ENCODE data around the gene APOBEC4. TPM values are rescaled to one million over a fixed set of nuclear protein-coding genes. Genes with fewer than 3 reads are reported as not detected.

Gene APOBEC4
- total and polyA plus RNA-seq, 9 of the 15 experiments (the other 6 are each of a cell fraction or from before 2014, with no cell fraction given) = not detected

DNA sequence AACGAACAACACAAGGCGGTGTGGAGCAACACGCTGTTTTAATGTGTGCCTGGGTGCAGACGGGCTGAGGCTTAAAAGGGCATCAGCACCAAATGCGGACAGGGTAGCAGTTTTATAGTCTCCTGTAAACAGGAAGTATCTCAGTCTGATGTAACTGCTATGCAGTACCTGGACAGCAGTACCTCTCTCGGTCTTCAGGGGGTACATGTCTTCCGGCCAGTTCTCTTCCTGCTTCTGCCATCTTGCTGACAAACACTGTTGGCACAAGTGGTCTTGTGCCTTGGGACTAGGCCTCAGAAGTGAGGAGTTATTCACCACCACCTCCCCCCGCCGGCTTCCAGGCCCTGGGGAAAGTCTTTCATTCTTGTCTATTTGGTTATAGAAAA lies 49.7 kb upstream of the APOBEC4 start (continued):
- TF ChIP-seq, protein P1, sequence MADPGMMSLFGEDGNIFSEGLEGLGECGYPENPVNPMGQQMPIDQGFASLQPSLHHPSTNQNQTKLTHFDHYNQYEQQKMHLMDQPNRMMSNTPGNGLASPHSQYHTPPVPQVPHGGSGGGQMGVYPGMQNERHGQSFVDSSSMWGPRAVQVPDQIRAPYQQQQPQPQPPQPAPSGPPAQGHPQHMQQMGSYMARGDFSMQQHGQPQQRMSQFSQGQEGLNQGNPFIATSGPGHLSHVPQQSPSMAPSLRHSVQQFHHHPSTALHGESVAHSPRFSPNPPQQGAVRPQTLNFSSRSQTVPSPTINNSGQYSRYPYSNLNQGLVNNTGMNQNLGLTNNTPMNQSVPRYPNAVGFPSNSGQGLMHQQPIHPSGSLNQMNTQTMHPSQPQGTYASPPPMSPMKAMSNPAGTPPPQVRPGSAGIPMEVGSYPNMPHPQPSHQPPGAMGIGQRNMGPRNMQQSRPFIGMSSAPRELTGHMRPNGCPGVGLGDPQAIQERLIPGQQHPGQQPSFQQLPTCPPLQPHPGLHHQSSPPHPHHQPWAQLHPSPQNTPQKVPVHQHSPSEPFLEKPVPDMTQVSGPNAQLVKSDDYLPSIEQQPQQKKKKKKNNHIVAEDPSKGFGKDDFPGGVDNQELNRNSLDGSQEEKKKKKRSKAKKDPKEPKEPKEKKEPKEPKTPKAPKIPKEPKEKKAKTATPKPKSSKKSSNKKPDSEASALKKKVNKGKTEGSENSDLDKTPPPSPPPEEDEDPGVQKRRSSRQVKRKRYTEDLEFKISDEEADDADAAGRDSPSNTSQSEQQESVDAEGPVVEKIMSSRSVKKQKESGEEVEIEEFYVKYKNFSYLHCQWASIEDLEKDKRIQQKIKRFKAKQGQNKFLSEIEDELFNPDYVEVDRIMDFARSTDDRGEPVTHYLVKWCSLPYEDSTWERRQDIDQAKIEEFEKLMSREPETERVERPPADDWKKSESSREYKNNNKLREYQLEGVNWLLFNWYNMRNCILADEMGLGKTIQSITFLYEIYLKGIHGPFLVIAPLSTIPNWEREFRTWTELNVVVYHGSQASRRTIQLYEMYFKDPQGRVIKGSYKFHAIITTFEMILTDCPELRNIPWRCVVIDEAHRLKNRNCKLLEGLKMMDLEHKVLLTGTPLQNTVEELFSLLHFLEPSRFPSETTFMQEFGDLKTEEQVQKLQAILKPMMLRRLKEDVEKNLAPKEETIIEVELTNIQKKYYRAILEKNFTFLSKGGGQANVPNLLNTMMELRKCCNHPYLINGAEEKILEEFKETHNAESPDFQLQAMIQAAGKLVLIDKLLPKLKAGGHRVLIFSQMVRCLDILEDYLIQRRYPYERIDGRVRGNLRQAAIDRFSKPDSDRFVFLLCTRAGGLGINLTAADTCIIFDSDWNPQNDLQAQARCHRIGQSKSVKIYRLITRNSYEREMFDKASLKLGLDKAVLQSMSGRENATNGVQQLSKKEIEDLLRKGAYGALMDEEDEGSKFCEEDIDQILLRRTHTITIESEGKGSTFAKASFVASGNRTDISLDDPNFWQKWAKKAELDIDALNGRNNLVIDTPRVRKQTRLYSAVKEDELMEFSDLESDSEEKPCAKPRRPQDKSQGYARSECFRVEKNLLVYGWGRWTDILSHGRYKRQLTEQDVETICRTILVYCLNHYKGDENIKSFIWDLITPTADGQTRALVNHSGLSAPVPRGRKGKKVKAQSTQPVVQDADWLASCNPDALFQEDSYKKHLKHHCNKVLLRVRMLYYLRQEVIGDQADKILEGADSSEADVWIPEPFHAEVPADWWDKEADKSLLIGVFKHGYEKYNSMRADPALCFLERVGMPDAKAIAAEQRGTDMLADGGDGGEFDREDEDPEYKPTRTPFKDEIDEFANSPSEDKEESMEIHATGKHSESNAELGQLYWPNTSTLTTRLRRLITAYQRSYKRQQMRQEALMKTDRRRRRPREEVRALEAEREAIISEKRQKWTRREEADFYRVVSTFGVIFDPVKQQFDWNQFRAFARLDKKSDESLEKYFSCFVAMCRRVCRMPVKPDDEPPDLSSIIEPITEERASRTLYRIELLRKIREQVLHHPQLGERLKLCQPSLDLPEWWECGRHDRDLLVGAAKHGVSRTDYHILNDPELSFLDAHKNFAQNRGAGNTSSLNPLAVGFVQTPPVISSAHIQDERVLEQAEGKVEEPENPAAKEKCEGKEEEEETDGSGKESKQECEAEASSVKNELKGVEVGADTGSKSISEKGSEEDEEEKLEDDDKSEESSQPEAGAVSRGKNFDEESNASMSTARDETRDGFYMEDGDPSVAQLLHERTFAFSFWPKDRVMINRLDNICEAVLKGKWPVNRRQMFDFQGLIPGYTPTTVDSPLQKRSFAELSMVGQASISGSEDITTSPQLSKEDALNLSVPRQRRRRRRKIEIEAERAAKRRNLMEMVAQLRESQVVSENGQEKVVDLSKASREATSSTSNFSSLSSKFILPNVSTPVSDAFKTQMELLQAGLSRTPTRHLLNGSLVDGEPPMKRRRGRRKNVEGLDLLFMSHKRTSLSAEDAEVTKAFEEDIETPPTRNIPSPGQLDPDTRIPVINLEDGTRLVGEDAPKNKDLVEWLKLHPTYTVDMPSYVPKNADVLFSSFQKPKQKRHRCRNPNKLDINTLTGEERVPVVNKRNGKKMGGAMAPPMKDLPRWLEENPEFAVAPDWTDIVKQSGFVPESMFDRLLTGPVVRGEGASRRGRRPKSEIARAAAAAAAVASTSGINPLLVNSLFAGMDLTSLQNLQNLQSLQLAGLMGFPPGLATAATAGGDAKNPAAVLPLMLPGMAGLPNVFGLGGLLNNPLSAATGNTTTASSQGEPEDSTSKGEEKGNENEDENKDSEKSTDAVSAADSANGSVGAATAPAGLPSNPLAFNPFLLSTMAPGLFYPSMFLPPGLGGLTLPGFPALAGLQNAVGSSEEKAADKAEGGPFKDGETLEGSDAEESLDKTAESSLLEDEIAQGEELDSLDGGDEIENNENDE (IDR thresholded peaks at IDR 0.05; ENCODE audit: low read depth, low read length) = no peak
- TF ChIP-seq NBN (IDR thresholded peaks at IDR 0.05; ENCODE audit: low read depth) = no peak
- TF ChIP-seq GATAD2A (IDR thresholded peaks at IDR 0.05) = no peak
- TF ChIP-seq, protein P2, sequence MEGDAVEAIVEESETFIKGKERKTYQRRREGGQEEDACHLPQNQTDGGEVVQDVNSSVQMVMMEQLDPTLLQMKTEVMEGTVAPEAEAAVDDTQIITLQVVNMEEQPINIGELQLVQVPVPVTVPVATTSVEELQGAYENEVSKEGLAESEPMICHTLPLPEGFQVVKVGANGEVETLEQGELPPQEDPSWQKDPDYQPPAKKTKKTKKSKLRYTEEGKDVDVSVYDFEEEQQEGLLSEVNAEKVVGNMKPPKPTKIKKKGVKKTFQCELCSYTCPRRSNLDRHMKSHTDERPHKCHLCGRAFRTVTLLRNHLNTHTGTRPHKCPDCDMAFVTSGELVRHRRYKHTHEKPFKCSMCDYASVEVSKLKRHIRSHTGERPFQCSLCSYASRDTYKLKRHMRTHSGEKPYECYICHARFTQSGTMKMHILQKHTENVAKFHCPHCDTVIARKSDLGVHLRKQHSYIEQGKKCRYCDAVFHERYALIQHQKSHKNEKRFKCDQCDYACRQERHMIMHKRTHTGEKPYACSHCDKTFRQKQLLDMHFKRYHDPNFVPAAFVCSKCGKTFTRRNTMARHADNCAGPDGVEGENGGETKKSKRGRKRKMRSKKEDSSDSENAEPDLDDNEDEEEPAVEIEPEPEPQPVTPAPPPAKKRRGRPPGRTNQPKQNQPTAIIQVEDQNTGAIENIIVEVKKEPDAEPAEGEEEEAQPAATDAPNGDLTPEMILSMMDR (IDR thresholded peaks at IDR 0.05 in 2 of 3, conservative IDR thresholded peaks at IDR 0.05 in 1 of 3; ENCODE audit: insufficient read depth in 2 of 3, low read depth in 1 of 3, low read length in 3 of 3) = peak in 1 of 3 experiments; percentile 30; a peak in 1 of 6 replicates
- no peak for TF ChIP-seq POLR2AphosphoS5 (IDR thresholded peaks at IDR 0.05; ENCODE audit: control insufficient read depth, insufficient read depth, low read depth, low read length)
- TF ChIP-seq, protein P3, sequence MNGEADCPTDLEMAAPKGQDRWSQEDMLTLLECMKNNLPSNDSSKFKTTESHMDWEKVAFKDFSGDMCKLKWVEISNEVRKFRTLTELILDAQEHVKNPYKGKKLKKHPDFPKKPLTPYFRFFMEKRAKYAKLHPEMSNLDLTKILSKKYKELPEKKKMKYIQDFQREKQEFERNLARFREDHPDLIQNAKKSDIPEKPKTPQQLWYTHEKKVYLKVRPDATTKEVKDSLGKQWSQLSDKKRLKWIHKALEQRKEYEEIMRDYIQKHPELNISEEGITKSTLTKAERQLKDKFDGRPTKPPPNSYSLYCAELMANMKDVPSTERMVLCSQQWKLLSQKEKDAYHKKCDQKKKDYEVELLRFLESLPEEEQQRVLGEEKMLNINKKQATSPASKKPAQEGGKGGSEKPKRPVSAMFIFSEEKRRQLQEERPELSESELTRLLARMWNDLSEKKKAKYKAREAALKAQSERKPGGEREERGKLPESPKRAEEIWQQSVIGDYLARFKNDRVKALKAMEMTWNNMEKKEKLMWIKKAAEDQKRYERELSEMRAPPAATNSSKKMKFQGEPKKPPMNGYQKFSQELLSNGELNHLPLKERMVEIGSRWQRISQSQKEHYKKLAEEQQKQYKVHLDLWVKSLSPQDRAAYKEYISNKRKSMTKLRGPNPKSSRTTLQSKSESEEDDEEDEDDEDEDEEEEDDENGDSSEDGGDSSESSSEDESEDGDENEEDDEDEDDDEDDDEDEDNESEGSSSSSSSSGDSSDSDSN (IDR thresholded peaks at IDR 0.05; ENCODE audit: borderline replicate concordance in 1 of 2, low read depth in 2 of 2, low read length in 2 of 2) = no peak
- TF ChIP-seq DPF2 (IDR thresholded peaks at IDR 0.05) = no peak
- no peak for TF ChIP-seq CREM (IDR thresholded peaks at IDR 0.05; ENCODE audit: low read depth)
- TF ChIP-seq CBFA2T3 (IDR thresholded peaks at IDR 0.05) = no peak
- TF ChIP-seq EHMT2 (IDR thresholded peaks at IDR 0.05) = peak; percentile 26; the same call in 1 of the 2 replicates
- no peak for TF ChIP-seq ZNF766 (CRISPR knock-in tag; conservative IDR thresholded peaks at IDR 0.05)
- no peak for TF ChIP-seq NCOA2 (IDR thresholded peaks at IDR 0.05; ENCODE audit: partially characterized antibody in 2 of 2)
- TF ChIP-seq GABPA (tag; conservative IDR thresholded peaks at IDR 0.05; ENCODE audit: low read depth) = peak; percentile 63; the same call in 1 of the 2 replicates
